BJ (cell line): ENCODE results near the gene ERICH6. TPM values are rescaled to one million over a fixed set of nuclear protein-coding genes. Genes with fewer than 3 reads are reported as not detected.

Source experiments
- CTCF ChIA-PET: fragments of 350-600 bp; formaldehyde crosslinking; extraction: SDS; loops from one replicate; lab custom pipeline; 2021; ENCODE audit warnings: antibody characterized with exemption, inconsistent platforms; lab: Yijun Ruan, JAX
- POLR2A ChIA-PET: fragments of 300-600 bp; sonication (Branson Sonifier 250); formaldehyde crosslinking; extraction: SDS; loops from one replicate; lab custom pipeline; 2021; ENCODE audit warnings: antibody characterized with exemption; lab: Charles Lee
- DNase-seq: peaks from one replicate; pipeline ENCODE4 v3.0.0-alpha.2; 2011; ENCODE audit warnings: low read depth
- H3K27me3 ChIP-seq: 2 replicates; pipeline ENCODE4 v1.6.0; 2011; ENCODE audit warnings: low read length; ENCODE audit not compliant: control insufficient read depth, insufficient read depth
- H3K36me3 ChIP-seq: 2 replicates; pipeline ENCODE4 v1.5.1; 2011; ENCODE audit warnings: low read length; ENCODE audit not compliant: control insufficient read depth, insufficient read depth
- H3K4me3 ChIP-seq: 2 replicates; pipeline ENCODE4 v1.5.1; 2011; ENCODE audit warnings: low read depth, mild to moderate bottlenecking, control low read depth, low read length
- polyA plus RNA-seq: library from polyadenylated mRNA; depleted of rRNA; stranded (reverse); fragments of >200 nt; gene quantifications from 2 replicates; pipeline ENCODE4 v1.2.3, GENCODE V29; 2011
- TF ChIP-seq, protein P1 (sequence below): IDR thresholded peaks from 2 replicates; pipeline ENCODE4 v1.5.1; 2011; ENCODE audit warnings: low read depth, mild to moderate bottlenecking, control low read depth, inconsistent platforms, low read length, moderate library complexity; ENCODE audit not compliant: insufficient read depth

The ERICH6 gene
- polyA plus RNA-seq, 1 experiment, result not detected

DNA sequence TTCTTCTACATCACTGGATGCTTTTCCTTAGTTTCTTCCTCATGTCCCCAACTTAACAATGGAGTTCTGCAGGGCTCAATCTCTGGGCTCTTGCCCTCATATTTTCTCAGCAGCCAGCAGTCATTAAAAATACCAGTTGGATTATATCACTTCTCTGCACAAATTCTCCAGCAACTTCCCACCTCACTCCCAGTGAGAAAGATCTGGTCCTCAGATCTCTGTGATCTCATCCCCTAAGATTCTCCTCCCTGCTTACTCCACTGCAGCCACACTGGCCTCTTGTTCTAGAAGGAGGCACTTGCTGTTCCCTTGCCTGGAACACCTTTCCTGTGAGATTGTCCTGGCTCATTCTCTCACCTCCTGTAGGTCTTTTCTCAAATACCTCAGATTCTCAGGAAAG, 6.1 kb downstream of the ERICH6 start:
- TF ChIP-seq, protein P1, sequence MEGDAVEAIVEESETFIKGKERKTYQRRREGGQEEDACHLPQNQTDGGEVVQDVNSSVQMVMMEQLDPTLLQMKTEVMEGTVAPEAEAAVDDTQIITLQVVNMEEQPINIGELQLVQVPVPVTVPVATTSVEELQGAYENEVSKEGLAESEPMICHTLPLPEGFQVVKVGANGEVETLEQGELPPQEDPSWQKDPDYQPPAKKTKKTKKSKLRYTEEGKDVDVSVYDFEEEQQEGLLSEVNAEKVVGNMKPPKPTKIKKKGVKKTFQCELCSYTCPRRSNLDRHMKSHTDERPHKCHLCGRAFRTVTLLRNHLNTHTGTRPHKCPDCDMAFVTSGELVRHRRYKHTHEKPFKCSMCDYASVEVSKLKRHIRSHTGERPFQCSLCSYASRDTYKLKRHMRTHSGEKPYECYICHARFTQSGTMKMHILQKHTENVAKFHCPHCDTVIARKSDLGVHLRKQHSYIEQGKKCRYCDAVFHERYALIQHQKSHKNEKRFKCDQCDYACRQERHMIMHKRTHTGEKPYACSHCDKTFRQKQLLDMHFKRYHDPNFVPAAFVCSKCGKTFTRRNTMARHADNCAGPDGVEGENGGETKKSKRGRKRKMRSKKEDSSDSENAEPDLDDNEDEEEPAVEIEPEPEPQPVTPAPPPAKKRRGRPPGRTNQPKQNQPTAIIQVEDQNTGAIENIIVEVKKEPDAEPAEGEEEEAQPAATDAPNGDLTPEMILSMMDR, result no peak
- ChIA-PET POLR2A (no interaction called here), CTCF (interaction anchor here (1.0 to 1.2 kb wide), 2 partner anchors 9 to 24 kb away, joined by 3 read pairs; no protein-coding TSS in a partner anchor)

DNA sequence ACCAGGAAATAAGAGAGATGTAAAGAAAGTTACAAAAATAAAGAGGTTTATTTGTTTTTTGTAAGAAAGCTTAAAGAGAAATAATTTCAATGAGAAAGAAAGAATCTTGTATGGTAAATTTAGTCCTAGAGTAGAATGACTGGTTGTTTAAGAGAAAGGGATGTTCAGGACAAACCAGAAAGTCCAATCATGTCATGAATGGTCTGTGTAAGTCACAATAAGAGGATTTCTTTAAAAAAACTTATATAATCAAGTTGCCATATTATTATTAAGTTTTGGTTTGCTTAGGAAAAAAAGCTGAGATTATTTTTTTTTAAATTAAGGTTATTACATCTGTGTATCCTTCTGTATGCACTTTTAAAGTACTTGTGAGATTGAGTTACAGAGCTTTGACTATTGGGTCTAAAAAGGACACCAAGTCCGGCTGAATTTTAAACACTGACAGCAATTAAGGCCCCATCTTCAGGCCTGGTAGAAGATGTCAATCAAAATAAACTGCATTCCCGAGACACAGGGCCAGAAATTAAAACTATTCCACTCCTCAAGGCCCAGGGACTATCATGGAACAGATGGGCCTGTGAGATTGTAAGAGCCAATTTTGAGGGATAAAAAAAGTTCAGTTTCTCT, 12.2 kb downstream of the ERICH6 start:
- Histone ChIP-seq H3K4me3 (no peak overlapping the region), H3K36me3 (no peaks in the 10 kb centered on the region), H3K27me3 (peaks cover 2% of the 10 kb centered on the region; the same call in 1 of the 2 replicates)
- DNase-seq, result no peak
- ChIA-PET CTCF (no interaction called here), POLR2A (no interaction called here)
- TF ChIP-seq, protein P1, result no peak

More for the DNA sequence above, 6.1 kb downstream of the ERICH6 start:
- no peak overlapping the region for H3K4me3 ChIP-seq
- DNase-seq, result no peak
- no peaks in the 10 kb centered on the region for H3K36me3 ChIP-seq
- no peaks in the 10 kb centered on the region for H3K27me3 ChIP-seq

DNA sequence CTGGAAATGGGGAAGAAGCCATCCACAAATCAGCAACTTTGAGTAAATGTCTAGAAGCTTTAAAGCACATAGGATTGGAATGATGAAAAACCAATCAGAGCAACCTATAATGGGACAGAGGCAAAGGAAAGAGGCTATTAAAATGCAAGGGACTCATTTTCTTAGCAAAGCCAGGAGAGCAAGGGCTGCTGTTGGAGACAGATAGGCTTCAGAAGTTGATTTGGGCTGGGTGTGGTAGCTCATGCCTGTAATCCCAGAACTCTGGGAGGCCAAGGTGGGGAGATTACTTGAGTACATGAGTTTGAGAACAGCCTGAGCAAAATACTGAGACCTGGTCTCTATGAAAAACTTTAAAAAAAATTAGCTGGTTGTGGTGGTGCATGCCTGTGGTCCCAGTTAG, 16.1 kb downstream of the ERICH6 start:
- ChIA-PET CTCF (interaction anchor here (0.9 kb wide), 1 partner anchor 9 kb away, joined by 3 read pairs; no protein-coding TSS in a partner anchor), POLR2A (no interaction called here)

DNA sequence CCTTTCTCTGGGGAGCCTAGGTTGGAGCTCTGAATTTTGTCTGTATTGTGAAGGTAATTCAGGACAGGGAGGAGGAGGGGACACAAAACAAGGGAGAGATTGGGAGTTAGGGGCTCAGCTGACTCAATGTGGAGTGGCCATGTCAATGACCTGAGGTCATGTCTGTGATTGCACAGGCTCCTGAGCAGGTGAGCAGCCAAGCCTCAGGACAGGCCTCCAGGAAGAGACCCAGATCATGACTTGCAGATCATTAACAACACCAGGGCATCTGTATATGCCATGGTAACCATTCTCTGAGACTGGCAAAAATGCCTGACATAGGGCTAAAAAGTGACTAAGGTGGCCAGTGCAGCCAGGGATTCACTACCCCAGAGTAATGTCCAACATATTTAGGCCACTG, 20.9 kb downstream of the ERICH6 start:
- TF ChIP-seq, protein P1, result no peak
- peaks cover 2% of the 10 kb centered on the region for H3K27me3 ChIP-seq
- ChIA-PET CTCF (no interaction called here), POLR2A (no interaction called here)
- H3K4me3 ChIP-seq, result no peak overlapping the region
- H3K36me3 ChIP-seq, result no peaks in the 10 kb centered on the region
- no peak for DNase-seq

More for the DNA sequence above, 16.1 kb downstream of the ERICH6 start:
- Histone ChIP-seq H3K4me3 (no peak overlapping the region), H3K36me3 (no peaks in the 10 kb centered on the region), H3K27me3 (peaks cover 2% of the 10 kb centered on the region; the same call in 1 of the 2 replicates)
- TF ChIP-seq, protein P1, result no peak
- DNase-seq, result no peak

DNA sequence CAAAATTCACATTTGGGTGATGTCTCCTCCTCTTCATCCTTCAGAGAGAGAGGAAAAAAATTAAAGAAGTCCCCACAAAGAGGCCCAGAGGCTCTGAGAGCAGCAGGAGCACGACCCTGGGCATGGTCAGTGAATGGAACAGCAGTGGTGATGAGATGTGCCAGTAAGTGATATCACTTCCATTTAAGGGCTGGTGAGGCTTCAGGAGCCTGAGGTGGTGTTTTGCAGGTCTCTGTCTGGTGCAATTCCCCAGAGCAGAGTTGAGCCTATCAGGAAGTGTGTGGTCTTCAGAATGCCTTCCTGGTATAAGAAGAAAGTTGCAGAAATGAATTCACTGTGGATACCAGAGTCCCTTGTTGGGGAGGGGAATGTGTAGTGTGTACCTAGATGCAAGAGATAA, 21.4 kb downstream of the ERICH6 start:
- TF ChIP-seq, protein P1, result no peak
- DNase-seq, result no peak
- Histone ChIP-seq H3K4me3 (no peak overlapping the region), H3K27me3 (no peaks in the 10 kb centered on the region; the same call in 1 of the 2 replicates), H3K36me3 (no peaks in the 10 kb centered on the region)
- ChIA-PET POLR2A (no interaction called here), CTCF (no interaction called here)
